ENCODE measurements around the gene NDST3. TPM values are rescaled to one million over a fixed set of nuclear protein-coding genes. Genes with fewer than 3 reads are reported as not detected.

Gene NDST3
- polyA plus RNA-seq, 2 of the 4 experiments (the other 2 are of a cell fraction), result not detected

DNA sequence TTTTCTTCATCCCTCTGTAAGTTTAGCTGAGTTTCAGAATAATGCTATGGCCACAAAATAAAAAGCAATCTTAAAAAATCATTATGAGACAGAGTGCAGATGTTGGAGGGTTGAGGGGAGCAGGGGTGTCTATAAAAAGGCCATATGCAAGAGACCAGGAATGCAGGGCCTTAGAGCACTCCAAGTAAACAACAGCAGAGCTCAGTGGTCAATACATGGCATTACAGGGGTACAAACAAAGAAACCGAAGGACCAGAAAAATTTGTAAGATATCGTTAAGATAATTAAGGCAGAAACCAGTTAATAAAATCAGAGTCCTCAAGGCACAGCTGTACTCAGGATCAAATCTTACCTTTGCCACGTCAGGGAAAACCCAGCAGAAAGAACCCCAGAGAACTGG is 28.4 kb upstream of the NDST3 start:
- no peak overlapping the region for H3K4me2 ChIP-seq
- no peak for DNase-seq (ENCODE audit: low read depth in 1 of 2, low spot score in 1 of 2)
- TF ChIP-seq FOSB (CRISPR knock-in tag; IDR thresholded peaks at IDR 0.05) (no peak), NPAS2 (CRISPR knock-in tag; IDR thresholded peaks at IDR 0.05; ENCODE audit: borderline replicate concordance) (no peak), HDAC2 (IDR thresholded peaks at IDR 0.05) (no peak), HOXB5 (CRISPR knock-in tag; IDR thresholded peaks at IDR 0.05) (no peak), BCL3 (IDR thresholded peaks at IDR 0.05) (no peak), HEYL (CRISPR knock-in tag; IDR thresholded peaks at IDR 0.05) (no peak), RCOR1 (IDR thresholded peaks at IDR 0.05; ENCODE audit: low read depth, low read length) (no peak), RNF2 (IDR thresholded peaks at IDR 0.05; ENCODE audit: borderline replicate concordance, low read depth) (no peak), BHLHE40 (IDR thresholded peaks at IDR 0.05; ENCODE audit: low read depth, low read length) (no peak), NR3C1 (IDR thresholded peaks at IDR 0.05) (no peak), TFCP2L1 (CRISPR knock-in tag; IDR thresholded peaks at IDR 0.05) (no peak), ZC3H11A (IDR thresholded peaks at IDR 0.05) (no peak), RFX5 (IDR thresholded peaks at IDR 0.05) (no peak), EHMT2 (IDR thresholded peaks at IDR 0.05; ENCODE audit: low read depth) (no peak), CBX2 (IDR thresholded peaks at IDR 0.05; ENCODE audit: borderline replicate concordance, low read depth) (no peak), HOXB13 (CRISPR knock-in tag; IDR thresholded peaks at IDR 0.05; ENCODE audit: low read depth) (no peak)
- TF ChIP-seq, protein P1, sequence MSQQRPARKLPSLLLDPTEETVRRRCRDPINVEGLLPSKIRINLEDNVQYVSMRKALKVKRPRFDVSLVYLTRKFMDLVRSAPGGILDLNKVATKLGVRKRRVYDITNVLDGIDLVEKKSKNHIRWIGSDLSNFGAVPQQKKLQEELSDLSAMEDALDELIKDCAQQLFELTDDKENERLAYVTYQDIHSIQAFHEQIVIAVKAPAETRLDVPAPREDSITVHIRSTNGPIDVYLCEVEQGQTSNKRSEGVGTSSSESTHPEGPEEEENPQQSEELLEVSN (IDR thresholded peaks at IDR 0.05; ENCODE audit: borderline replicate concordance, low read depth), result no peak
- WGBS (ENCODE audit: missing lambda C conversion rate), result 8% methylated on average over 3 of the region's 3 CpGs
- FAIRE-seq, result no peak
- ATAC-seq, result no peak
- no peaks in the 10 kb centered on the region for H3K4me1 ChIP-seq
- H3K27ac ChIP-seq, result no peak overlapping the region
- ChIA-PET CTCF (interaction anchor here (1.2 kb wide), 1 partner anchor 8 kb away, joined by 3 read pairs; no protein-coding TSS in a partner anchor), POLR2A (no interaction called here)
- no peak overlapping the region for H3K4me3 ChIP-seq
- H3K9me3 ChIP-seq, result no peaks in the 10 kb centered on the region

GRCh38 chr4:118012142-118012541 is 22.1 kb upstream of the NDST3 start:
- DNase-seq (ENCODE audit: low read depth in 1 of 2, low spot score in 1 of 2), result no peak
- 45% methylated on average over 2 of the region's 2 CpGs for WGBS (ENCODE audit: missing lambda C conversion rate)
- ChIA-PET CTCF (no interaction called here), POLR2A (no interaction called here)
- no peak overlapping the region for H3K4me2 ChIP-seq
- no peak overlapping the region for H3K27ac ChIP-seq
- H3K4me1 ChIP-seq, result no peaks in the 10 kb centered on the region
- H3K9me3 ChIP-seq, result no peaks in the 10 kb centered on the region
- TF ChIP-seq MYC (IDR thresholded peaks at IDR 0.05; ENCODE audit: borderline replicate concordance, low read length) (no peak), EP300 (IDR thresholded peaks at IDR 0.05) (no peak), ELK1 (IDR thresholded peaks at IDR 0.05; ENCODE audit: low read depth, low read length) (no peak), TFCP2L1 (CRISPR knock-in tag; IDR thresholded peaks at IDR 0.05) (no peak), NFE2L2 (conservative IDR thresholded peaks at IDR 0.05; ENCODE audit: low read length) (0 out of 2 replicates have a peak, but pooled peaks have one; percentile 20), HDAC2 (IDR thresholded peaks at IDR 0.05) (no peak), MAFK (IDR thresholded peaks at IDR 0.05; ENCODE audit: partially characterized antibody) (peak; percentile 6), SREBF2 (IDR thresholded peaks at IDR 0.05) (no peak), FOSB (CRISPR knock-in tag; IDR thresholded peaks at IDR 0.05) (no peak)
- TF ChIP-seq, protein P2, sequence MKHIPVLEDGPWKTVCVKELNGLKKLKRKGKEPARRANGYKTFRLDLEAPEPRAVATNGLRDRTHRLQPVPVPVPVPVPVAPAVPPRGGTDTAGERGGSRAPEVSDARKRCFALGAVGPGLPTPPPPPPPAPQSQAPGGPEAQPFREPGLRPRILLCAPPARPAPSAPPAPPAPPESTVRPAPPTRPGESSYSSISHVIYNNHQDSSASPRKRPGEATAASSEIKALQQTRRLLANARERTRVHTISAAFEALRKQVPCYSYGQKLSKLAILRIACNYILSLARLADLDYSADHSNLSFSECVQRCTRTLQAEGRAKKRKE (CRISPR knock-in tag; IDR thresholded peaks at IDR 0.05; ENCODE audit: low read depth), result no peak
- no peak for FAIRE-seq
- ATAC-seq, result no peak
- H3K4me3 ChIP-seq, result no peak overlapping the region

All from A549 (cell line).